IgD-negative memory B cell (primary cell): ENCODE data around the gene NEDD4L. TPM values are rescaled to one million over a fixed set of nuclear protein-coding genes. Genes with fewer than 3 reads are reported as not detected.

Source experiments
- H3K27ac Mint-ChIP-seq, 3 donors: one replicate each; pipeline ENCODE4 v1.8.0; 2020 to 2022; ENCODE audit warnings: mild to moderate bottlenecking in 3 of 3, mixed read lengths in 3 of 3, moderate library complexity in 1 of 3
- H3K27me3 Mint-ChIP-seq: one replicate; pipeline ENCODE4 v1.8.0; 2021; ENCODE audit warnings: mixed read lengths
- H3K36me3 Mint-ChIP-seq: one replicate; pipeline ENCODE4 v1.8.0; 2020; ENCODE audit warnings: mild to moderate bottlenecking, mixed read lengths
- H3K4me1 Mint-ChIP-seq, 3 donors: one replicate each; pipeline ENCODE4 v1.8.0; 2020 to 2022; ENCODE audit warnings: mixed read lengths in 3 of 3, mild to moderate bottlenecking in 1 of 3
- H3K4me3 Mint-ChIP-seq, 4 donors: one replicate each; pipeline ENCODE4 v1.8.0; 2020 to 2022; ENCODE audit warnings: mild to moderate bottlenecking in 4 of 4, mixed read lengths in 4 of 4, moderate library complexity in 3 of 4
- H3K9me3 Mint-ChIP-seq, 3 donors: one replicate each; pipeline ENCODE4 v1.8.0; 2020 to 2021; ENCODE audit warnings: mixed read lengths in 3 of 3, mild to moderate bottlenecking in 1 of 3
- polyA plus RNA-seq: library from polyadenylated mRNA; unstranded; fragments of 300-500 nt; fragmentation: Illumina TruSeq; gene quantifications from one replicate; pipeline ENCODE4 v1.2.3, GENCODE V29; 2021

NEDD4L gene
- polyA plus RNA-seq, 1 donor from 2014 or later: 9.6 TPM

GRCh38 chr18:58241026-58241679 lies 197.1 kb downstream of the NEDD4L start:
- peaks cover 7% of the 10 kb centered on the region for H3K36me3 Mint-ChIP-seq
- H3K9me3 Mint-ChIP-seq: no peaks in the 10 kb centered on the region
- peaks cover 0 to 2% (median 0%) of the 10 kb centered on the region in 3 donors for H3K4me1 Mint-ChIP-seq
- H3K27ac Mint-ChIP-seq: peak overlapping the region in 1 of 3 donors; percentile 25
- H3K27me3 Mint-ChIP-seq: no peaks in the 10 kb centered on the region
- no peak overlapping the region for H3K4me3 Mint-ChIP-seq

GRCh38 chr18:58241877-58242276 lies 197.9 kb downstream of the NEDD4L start:
- Mint-ChIP-seq H3K36me3 (peaks cover 7% of the 10 kb centered on the region), H3K27ac (no peak overlapping the region), H3K9me3 (no peaks in the 10 kb centered on the region)

GRCh38 chr18:58242435-58242834 lies 198.4 kb downstream of the NEDD4L start:
- no peaks in the 10 kb centered on the region for H3K9me3 Mint-ChIP-seq
- no peak overlapping the region for H3K27ac Mint-ChIP-seq
- H3K27me3 Mint-ChIP-seq: no peaks in the 10 kb centered on the region
- peaks cover 0 to 2% (median 0%) of the 10 kb centered on the region in 3 donors for H3K4me1 Mint-ChIP-seq
- peaks cover 7% of the 10 kb centered on the region for H3K36me3 Mint-ChIP-seq
- H3K4me3 Mint-ChIP-seq: no peak overlapping the region

More at GRCh38 chr18:58241877-58242276, 197.9 kb downstream of the NEDD4L start:
- H3K27me3 Mint-ChIP-seq: no peaks in the 10 kb centered on the region
- peaks cover 0 to 2% (median 0%) of the 10 kb centered on the region in 3 donors for H3K4me1 Mint-ChIP-seq
- no peak overlapping the region for H3K4me3 Mint-ChIP-seq

GRCh38 chr18:58242968-58243367 lies 198.9 kb downstream of the NEDD4L start:
- Mint-ChIP-seq H3K27me3 (no peaks in the 10 kb centered on the region), H3K4me3 (no peak overlapping the region), H3K4me1 (peaks cover 0 to 2% (median 0%) of the 10 kb centered on the region in 3 donors), H3K9me3 (no peaks in the 10 kb centered on the region), H3K27ac (no peak overlapping the region), H3K36me3 (peaks cover 7% of the 10 kb centered on the region)

- no peaks in the 10 kb centered on the region for H3K27me3 Mint-ChIP-seq
- peaks cover 7% of the 10 kb centered on the region for H3K36me3 Mint-ChIP-seq
- peaks cover 0 to 2% (median 0%) of the 10 kb centered on the region in 3 donors for H3K4me1 Mint-ChIP-seq
- H3K27ac Mint-ChIP-seq: no peak overlapping the region
- H3K4me3 Mint-ChIP-seq: no peak overlapping the region
- H3K9me3 Mint-ChIP-seq: no peaks in the 10 kb centered on the region
These were observed 199.4 kb downstream of the NEDD4L start for GRCh38 chr18:58243401-58243800.

- Mint-ChIP-seq H3K4me1 (no peaks in the 10 kb centered on the region), H3K4me3 (no peak overlapping the region), H3K36me3 (peaks cover 4% of the 10 kb centered on the region), H3K27me3 (no peaks in the 10 kb centered on the region), H3K9me3 (no peaks in the 10 kb centered on the region), H3K27ac (no peak overlapping the region)
These were observed 203.4 kb downstream of the NEDD4L start for GRCh38 chr18:58247363-58247834.

GRCh38 chr18:58249712-58250111 lies 205.7 kb downstream of the NEDD4L start:
- peaks cover 3% of the 10 kb centered on the region for H3K36me3 Mint-ChIP-seq
- no peaks in the 10 kb centered on the region for H3K27me3 Mint-ChIP-seq
- no peaks in the 10 kb centered on the region for H3K4me1 Mint-ChIP-seq
- H3K4me3 Mint-ChIP-seq: no peak overlapping the region
- H3K9me3 Mint-ChIP-seq: no peaks in the 10 kb centered on the region
- H3K27ac Mint-ChIP-seq: no peak overlapping the region

GRCh38 chr18:58251416-58251815 lies 207.4 kb downstream of the NEDD4L start:
- Mint-ChIP-seq H3K9me3 (no peaks in the 10 kb centered on the region), H3K4me1 (no peaks in the 10 kb centered on the region), H3K27me3 (no peaks in the 10 kb centered on the region), H3K27ac (no peak overlapping the region), H3K4me3 (no peak overlapping the region), H3K36me3 (peaks cover 4% of the 10 kb centered on the region)

GRCh38 chr18:58252166-58252565 lies 208.1 kb downstream of the NEDD4L start:
- H3K4me1 Mint-ChIP-seq: peaks cover 0 to 2% (median 0%) of the 10 kb centered on the region in 3 donors
- no peaks in the 10 kb centered on the region for H3K9me3 Mint-ChIP-seq
- H3K27me3 Mint-ChIP-seq: no peaks in the 10 kb centered on the region
- H3K4me3 Mint-ChIP-seq: no peak overlapping the region
- H3K27ac Mint-ChIP-seq: no peak overlapping the region
- peaks cover 6% of the 10 kb centered on the region for H3K36me3 Mint-ChIP-seq

- H3K9me3 Mint-ChIP-seq: no peaks in the 10 kb centered on the region
- no peaks in the 10 kb centered on the region for H3K27me3 Mint-ChIP-seq
- H3K4me3 Mint-ChIP-seq: no peak overlapping the region
These were observed 209.3 kb downstream of the NEDD4L start for GRCh38 chr18:58253318-58253717.

GRCh38 chr18:58253871-58254270 lies 209.8 kb downstream of the NEDD4L start:
- H3K36me3 Mint-ChIP-seq: peaks cover 6% of the 10 kb centered on the region
- no peak overlapping the region for H3K27ac Mint-ChIP-seq
- H3K27me3 Mint-ChIP-seq: no peaks in the 10 kb centered on the region

More at GRCh38 chr18:58253318-58253717, 209.3 kb downstream of the NEDD4L start:
- H3K27ac Mint-ChIP-seq: no peak overlapping the region
- H3K36me3 Mint-ChIP-seq: peaks cover 6% of the 10 kb centered on the region
- peaks cover 5 to 7% (median 6%) of the 10 kb centered on the region in 3 donors for H3K4me1 Mint-ChIP-seq

GRCh38 chr18:58254873-58255511 lies 211.0 kb downstream of the NEDD4L start:
- no peak overlapping the region for H3K4me3 Mint-ChIP-seq
- H3K27ac Mint-ChIP-seq: no peak overlapping the region
- no peaks in the 10 kb centered on the region for H3K9me3 Mint-ChIP-seq
- H3K27me3 Mint-ChIP-seq: no peaks in the 10 kb centered on the region
- peaks cover 5 to 7% (median 6%) of the 10 kb centered on the region in 3 donors for H3K4me1 Mint-ChIP-seq
- peaks cover 6% of the 10 kb centered on the region for H3K36me3 Mint-ChIP-seq

More at GRCh38 chr18:58253871-58254270, 209.8 kb downstream of the NEDD4L start:
- Mint-ChIP-seq H3K9me3 (no peaks in the 10 kb centered on the region), H3K4me1 (peaks cover 5 to 7% (median 6%) of the 10 kb centered on the region in 3 donors), H3K4me3 (no peak overlapping the region)

GRCh38 chr18:58255701-58256311 lies 211.8 kb downstream of the NEDD4L start:
- peaks cover 6% of the 10 kb centered on the region for H3K36me3 Mint-ChIP-seq
- peaks cover 5 to 7% (median 6%) of the 10 kb centered on the region in 3 donors for H3K4me1 Mint-ChIP-seq
- no peaks in the 10 kb centered on the region for H3K27me3 Mint-ChIP-seq
- peak overlapping the region in 1 of 3 donors; percentile 16 for H3K27ac Mint-ChIP-seq
- no peaks in the 10 kb centered on the region for H3K9me3 Mint-ChIP-seq
- H3K4me3 Mint-ChIP-seq: no peak overlapping the region

- peaks cover 6% of the 10 kb centered on the region for H3K36me3 Mint-ChIP-seq
- no peak overlapping the region for H3K4me3 Mint-ChIP-seq
- H3K9me3 Mint-ChIP-seq: no peaks in the 10 kb centered on the region
- H3K27me3 Mint-ChIP-seq: no peaks in the 10 kb centered on the region
- peaks cover 5 to 7% (median 6%) of the 10 kb centered on the region in 3 donors for H3K4me1 Mint-ChIP-seq
- H3K27ac Mint-ChIP-seq: no peak overlapping the region
These were observed 212.5 kb downstream of the NEDD4L start for GRCh38 chr18:58256316-58257080.

- Mint-ChIP-seq H3K27ac (peak overlapping the region in 1 of 3 donors; percentile 21), H3K36me3 (peaks cover 6% of the 10 kb centered on the region), H3K9me3 (no peaks in the 10 kb centered on the region), H3K27me3 (no peaks in the 10 kb centered on the region), H3K4me1 (peaks cover 5 to 7% (median 6%) of the 10 kb centered on the region in 3 donors), H3K4me3 (no peak overlapping the region)
These were observed 213.4 kb downstream of the NEDD4L start for GRCh38 chr18:58257461-58257860.
